IMR-90 (cell line): Measurements from ENCODE around the gene MRPL40. TPM values are rescaled to one million over a fixed set of nuclear protein-coding genes. Genes with fewer than 3 reads are reported as not detected.

Experiments
- ATAC-seq: fragments of 200-7000 bp; cut with Tn5 transposase; 2 replicates; pipeline ENCODE4 v1.9.1; 2020; ENCODE audit warnings: low read depth, mild to moderate bottlenecking, moderate library complexity
- BruUV-seq: library from RNA; stranded (reverse); fragments of 400-500 nt; replicated peaks from 2 replicates; lab custom pipeline; 2021; lab: Mats Ljungman, UMichigan
- CTCF ChIA-PET: fragments of 300-600 bp; formaldehyde crosslinking; extraction: SDS; loops from one replicate; lab custom pipeline; 2021; ENCODE audit warnings: antibody characterized with exemption; lab: Yijun Ruan, JAX
- POLR2A ChIA-PET: fragments of 300-600 bp; sonication (Branson Sonifier 250); formaldehyde crosslinking; loops from one replicate; lab custom pipeline; 2022; ENCODE audit warnings: antibody characterized with exemption; ENCODE audit not compliant: unreplicated experiment; lab: Charles Lee
- DNase-seq: peaks from one replicate; pipeline ENCODE4 v3.0.0; 2013
- H2AFZ ChIP-seq: replicated peaks from 2 replicates; pipeline ENCODE3; 2013; ENCODE audit warnings: low read length, mild to moderate bottlenecking; ENCODE audit not compliant: poor library complexity
- H2AK5ac ChIP-seq: 2 replicates; pipeline ENCODE4 v1.6.1; 2013; ENCODE audit warnings: low read depth, low read length, inconsistent platforms
- H2AK9ac ChIP-seq: replicated peaks from 2 replicates; pipeline ENCODE3; 2013; ENCODE audit warnings: mild to moderate bottlenecking, low read depth, low read length, moderate library complexity; ENCODE audit not compliant: poor library complexity
- H2BK120ac ChIP-seq: 2 replicates; pipeline ENCODE4 v1.6.1; 2013; ENCODE audit warnings: low read depth, low read length, inconsistent platforms
- H2BK15ac ChIP-seq: 3 replicates; pipeline ENCODE4 v1.6.1; 2013; ENCODE audit warnings: low read depth, low read length, inconsistent platforms
- H2BK20ac ChIP-seq: 2 replicates; pipeline ENCODE4 v1.6.1; 2013; ENCODE audit warnings: low read depth, mild to moderate bottlenecking, inconsistent platforms, low read length, moderate library complexity
- H2BK5ac ChIP-seq: 2 replicates; pipeline ENCODE4 v1.6.1; 2013; ENCODE audit warnings: mild to moderate bottlenecking, low read depth, low read length, inconsistent platforms; ENCODE audit not compliant: poor library complexity, severe bottlenecking
- H3K14ac ChIP-seq: replicated peaks from 2 replicates; pipeline ENCODE4 v1.6.1; 2013; ENCODE audit warnings: low read depth, low read length, inconsistent platforms
- H3K18ac ChIP-seq: 2 replicates; pipeline ENCODE4 v1.6.1; 2013; ENCODE audit warnings: low read depth, low read length, control low read depth
- H3K23ac ChIP-seq: 2 replicates; pipeline ENCODE4 v1.6.1; 2013; ENCODE audit warnings: low read depth, low read length, inconsistent platforms
- H3K27ac ChIP-seq: 2 replicates; pipeline ENCODE4 v1.5.1; 2013; ENCODE audit warnings: mild to moderate bottlenecking, control low read depth, low read length; ENCODE audit not compliant: insufficient read depth
- H3K27me3 ChIP-seq: 2 replicates; pipeline ENCODE4 v1.6.1; 2013; ENCODE audit warnings: low read length; ENCODE audit not compliant: control insufficient read depth, insufficient read depth
- H3K36me3 ChIP-seq: 2 replicates; pipeline ENCODE4 v1.6.1; 2013; ENCODE audit warnings: low read length, mixed read lengths; ENCODE audit not compliant: control insufficient read depth, insufficient read depth
- H3K4ac ChIP-seq: 2 replicates; pipeline ENCODE4 v1.6.1; 2013; ENCODE audit warnings: low read depth, low read length, inconsistent platforms
- H3K4me1 ChIP-seq: 2 replicates; pipeline ENCODE4 v1.6.1; 2013; ENCODE audit warnings: low read length, mixed read lengths; ENCODE audit not compliant: control insufficient read depth, insufficient read depth
- H3K4me2 ChIP-seq: 2 replicates; pipeline ENCODE4 v1.6.1; 2013; ENCODE audit warnings: low read depth, mild to moderate bottlenecking, control low read depth, low read length, moderate library complexity
- H3K4me3 ChIP-seq: 2 replicates; pipeline ENCODE4 v1.5.1; 2013; ENCODE audit warnings: low read depth, mild to moderate bottlenecking, control low read depth, low read length, moderate library complexity; ENCODE audit not compliant: insufficient read depth
- H3K56ac ChIP-seq: 2 replicates; pipeline ENCODE4 v1.6.1; 2013; ENCODE audit warnings: low read length, inconsistent platforms; ENCODE audit not compliant: insufficient read depth; ENCODE audit errors: extremely low read depth
- H3K79me1 ChIP-seq, 2 experiments: 2 replicates each; pipeline ENCODE4 v1.6.1; 2013; ENCODE audit warnings: low read length in 2 of 2, inconsistent platforms in 1 of 2, low read depth in 1 of 2
- H3K9ac ChIP-seq: 2 replicates; pipeline ENCODE4 v1.6.1; 2013; ENCODE audit warnings: low read depth, low read length, control low read depth
- H3K9me1 ChIP-seq: 2 replicates; pipeline ENCODE4 v1.6.1; 2013; ENCODE audit warnings: low read length, inconsistent platforms; ENCODE audit not compliant: insufficient read depth
- H3K9me3 ChIP-seq: 2 replicates; pipeline ENCODE4 v1.6.1; 2013; ENCODE audit warnings: low read length; ENCODE audit not compliant: control insufficient read depth, insufficient read depth
- H4K20me1 ChIP-seq: 2 replicates; pipeline ENCODE4 v1.6.1; 2013; ENCODE audit warnings: low read length, inconsistent platforms; ENCODE audit not compliant: insufficient read depth
- H4K5ac ChIP-seq: 2 replicates; pipeline ENCODE4 v1.6.1; 2013; ENCODE audit warnings: mild to moderate bottlenecking, low read depth, low read length, control low read depth
- H4K8ac ChIP-seq, 2 experiments: 2 replicates each; pipeline ENCODE4 v1.6.1; 2013; ENCODE audit warnings: low read depth in 2 of 2, low read length in 2 of 2, control low read depth in 1 of 2, inconsistent platforms in 1 of 2
- H4K91ac ChIP-seq: 2 replicates; pipeline ENCODE4 v1.6.1; 2013; ENCODE audit warnings: low read depth, low read length, inconsistent platforms; ENCODE audit not compliant: insufficient read depth
- BHLHE40 ChIP-seq: fragments of 150-350 bp; IDR thresholded peaks from 2 replicates; pipeline ENCODE4 v1.6.1; 2016; ENCODE audit warnings: mild to moderate bottlenecking, low read depth, low read length
- CHD1 ChIP-seq: IDR thresholded peaks from 2 replicates; pipeline ENCODE4 v1.6.1; 2012; ENCODE audit warnings: low read depth, low read length, improper control_type of control experiment
- POLR2A ChIP-seq: IDR thresholded peaks from 2 replicates; pipeline ENCODE4 v1.6.1; 2012; ENCODE audit warnings: mild to moderate bottlenecking, low read depth, low read length
- RAD21 ChIP-seq: IDR thresholded peaks from 2 replicates; pipeline ENCODE4 v1.6.1; 2012; ENCODE audit warnings: low read length, improper control_type of control experiment
- RCOR1 ChIP-seq: IDR thresholded peaks from 2 replicates; pipeline ENCODE4 v1.6.1; 2012; ENCODE audit warnings: mild to moderate bottlenecking, low read length, improper control_type of control experiment; ENCODE audit not compliant: insufficient replicate concordance
- SMC3 ChIP-seq: fragments of 150-350 bp; IDR thresholded peaks from 2 replicates; pipeline ENCODE4 v1.6.1; 2016; ENCODE audit warnings: low read depth, mild to moderate bottlenecking, antibody characterized with exemption, low read length, moderate library complexity
- WGBS, 2 experiments: methylation state at CpG; one replicate each; pipeline versions ENCODE4 v1.1.5 to v1.1.7; 2013; ENCODE audit warnings: missing lambda C conversion rate in 2 of 2; ENCODE audit not compliant: insufficient read length in 1 of 2; ENCODE audit errors: extremely low coverage in 2 of 2; 5-methylcytosine and 5-hydroxymethylcytosine counted together
- dilution Hi-C: fragments of 300-500 bp; cut with HindIII; formaldehyde crosslinking; loops from one replicate; pipeline ENCODE4 v1.14.3; 2018; ENCODE audit warnings: low sequenced_read_pairs; ENCODE audit not compliant: unreplicated experiment
- in situ Hi-C: fragments of 300-500 bp; cut with MboI; formaldehyde crosslinking; loops from 3 replicates; pipeline ENCODE4 v1.14.3; 2019; ENCODE audit warnings: low sequenced_read_pairs, inconsistent platforms, mixed read lengths
- intact Hi-C: fragments of 100-400 bp; cut with micrococcal nuclease; formaldehyde crosslinking; loops from 2 replicates; pipeline ENCODE4 v1.10.0; 2022
- polyA plus RNA-seq, 3 experiments: library from polyadenylated mRNA; depleted of rRNA; stranded (reverse); fragments of >200 nt; gene quantifications; 2 replicates each; pipeline ENCODE4 v1.2.3, GENCODE V29; 2012; ENCODE audit warnings: low replicate concordance in 1 of 3
- total RNA-seq: library from RNA; depleted of rRNA; stranded (reverse); fragments of >200 nt; gene quantifications from 2 replicates; pipeline ENCODE4 v1.2.3, GENCODE V29; 2012
- TF ChIP-seq, protein P1 (sequence below): fragments of 150-350 bp; IDR thresholded peaks from 2 replicates; pipeline ENCODE4 v1.6.1; 2017; ENCODE audit warnings: mild to moderate bottlenecking, antibody characterized with exemption, low read length, low read depth
- TF ChIP-seq, protein P2 (sequence below): fragments of 150-350 bp; IDR thresholded peaks from 2 replicates; pipeline ENCODE4 v1.6.1; 2016; ENCODE audit warnings: low read depth, mild to moderate bottlenecking, low read length, moderate library complexity, borderline replicate concordance
- TF ChIP-seq, protein P3 (sequence below): conservative IDR thresholded peaks from 2 replicates; pipeline ENCODE4 v1.5.1; 2012; ENCODE audit warnings: mild to moderate bottlenecking, low read depth, low read length, improper control_type of control experiment

Gene MRPL40
- total and polyA plus RNA-seq, 2 of the 4 experiments (the other 2 are of a cell fraction) = 36.7 to 37.5 TPM

DNA sequence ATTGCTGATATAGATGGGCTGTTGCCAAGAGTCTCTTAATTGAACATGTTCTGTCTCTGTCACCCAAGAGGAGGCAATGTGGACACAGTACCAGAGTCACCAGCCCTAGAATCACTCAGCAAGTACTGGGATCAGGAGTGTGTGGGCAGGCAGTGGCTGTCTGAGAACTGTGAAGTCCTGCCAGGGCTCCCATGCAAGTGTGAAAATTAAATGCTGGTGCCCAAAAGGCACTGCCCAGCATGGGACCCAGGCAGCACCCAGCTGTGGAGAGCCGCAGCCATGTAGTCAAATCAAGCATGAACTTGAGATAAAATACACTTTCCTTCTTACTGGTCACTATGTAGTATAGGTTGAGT is 20.7 kb upstream of the MRPL40 start:
- Histone ChIP-seq H3K36me3 (peaks cover 22% of the 10 kb centered on the region), H2BK120ac (no peak overlapping the region), H3K9ac (no peak overlapping the region), H3K4me1 (peaks cover 3% of the 10 kb centered on the region), H3K18ac (no peak overlapping the region), H3K27ac (no peak overlapping the region), H3K4ac (no peak overlapping the region), H2AK9ac (peak overlapping the region; percentile 51), H2BK5ac (no peak overlapping the region), H3K56ac (no peak overlapping the region), H4K20me1 (peaks cover 44% of the 10 kb centered on the region), H2BK20ac (no peak overlapping the region), H3K23ac (no peak overlapping the region), H4K8ac (no peak overlapping the region), H3K79me1 (peaks cover 37 to 80% of the 10 kb centered on the region in 2 experiments), H3K9me3 (no peaks in the 10 kb centered on the region), H2BK15ac (no peak overlapping the region), H3K14ac (no peak overlapping the region), H4K91ac (no peak overlapping the region), H3K4me2 (no peak overlapping the region), H3K9me1 (peaks cover 14% of the 10 kb centered on the region), H2AK5ac (no peak overlapping the region), H3K27me3 (no peaks in the 10 kb centered on the region), H4K5ac (no peak overlapping the region), H3K4me3 (no peak overlapping the region), H2AFZ (no peak overlapping the region)
- dilution Hi-C loops (no loop called here), intact Hi-C loops (no loop called here), in situ Hi-C loops (no loop called here)
- ChIA-PET POLR2A (no interaction called here), CTCF (no interaction called here)
- ATAC-seq (no peak), DNase-seq (no peak)
- no peak for TF ChIP-seq RAD21
- TF ChIP-seq CHD1 = no peak
- TF ChIP-seq, protein P1, sequence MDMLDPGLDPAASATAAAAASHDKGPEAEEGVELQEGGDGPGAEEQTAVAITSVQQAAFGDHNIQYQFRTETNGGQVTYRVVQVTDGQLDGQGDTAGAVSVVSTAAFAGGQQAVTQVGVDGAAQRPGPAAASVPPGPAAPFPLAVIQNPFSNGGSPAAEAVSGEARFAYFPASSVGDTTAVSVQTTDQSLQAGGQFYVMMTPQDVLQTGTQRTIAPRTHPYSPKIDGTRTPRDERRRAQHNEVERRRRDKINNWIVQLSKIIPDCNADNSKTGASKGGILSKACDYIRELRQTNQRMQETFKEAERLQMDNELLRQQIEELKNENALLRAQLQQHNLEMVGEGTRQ = no peak
- no peak for TF ChIP-seq SMC3
- TF ChIP-seq BHLHE40 = no peak
- TF ChIP-seq POLR2A = no peak
- no peak for TF ChIP-seq RCOR1
- TF ChIP-seq, protein P2, sequence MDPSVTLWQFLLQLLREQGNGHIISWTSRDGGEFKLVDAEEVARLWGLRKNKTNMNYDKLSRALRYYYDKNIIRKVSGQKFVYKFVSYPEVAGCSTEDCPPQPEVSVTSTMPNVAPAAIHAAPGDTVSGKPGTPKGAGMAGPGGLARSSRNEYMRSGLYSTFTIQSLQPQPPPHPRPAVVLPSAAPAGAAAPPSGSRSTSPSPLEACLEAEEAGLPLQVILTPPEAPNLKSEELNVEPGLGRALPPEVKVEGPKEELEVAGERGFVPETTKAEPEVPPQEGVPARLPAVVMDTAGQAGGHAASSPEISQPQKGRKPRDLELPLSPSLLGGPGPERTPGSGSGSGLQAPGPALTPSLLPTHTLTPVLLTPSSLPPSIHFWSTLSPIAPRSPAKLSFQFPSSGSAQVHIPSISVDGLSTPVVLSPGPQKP = no peak
- TF ChIP-seq, protein P3, sequence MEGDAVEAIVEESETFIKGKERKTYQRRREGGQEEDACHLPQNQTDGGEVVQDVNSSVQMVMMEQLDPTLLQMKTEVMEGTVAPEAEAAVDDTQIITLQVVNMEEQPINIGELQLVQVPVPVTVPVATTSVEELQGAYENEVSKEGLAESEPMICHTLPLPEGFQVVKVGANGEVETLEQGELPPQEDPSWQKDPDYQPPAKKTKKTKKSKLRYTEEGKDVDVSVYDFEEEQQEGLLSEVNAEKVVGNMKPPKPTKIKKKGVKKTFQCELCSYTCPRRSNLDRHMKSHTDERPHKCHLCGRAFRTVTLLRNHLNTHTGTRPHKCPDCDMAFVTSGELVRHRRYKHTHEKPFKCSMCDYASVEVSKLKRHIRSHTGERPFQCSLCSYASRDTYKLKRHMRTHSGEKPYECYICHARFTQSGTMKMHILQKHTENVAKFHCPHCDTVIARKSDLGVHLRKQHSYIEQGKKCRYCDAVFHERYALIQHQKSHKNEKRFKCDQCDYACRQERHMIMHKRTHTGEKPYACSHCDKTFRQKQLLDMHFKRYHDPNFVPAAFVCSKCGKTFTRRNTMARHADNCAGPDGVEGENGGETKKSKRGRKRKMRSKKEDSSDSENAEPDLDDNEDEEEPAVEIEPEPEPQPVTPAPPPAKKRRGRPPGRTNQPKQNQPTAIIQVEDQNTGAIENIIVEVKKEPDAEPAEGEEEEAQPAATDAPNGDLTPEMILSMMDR = no peak
- BruUV-seq = no TSS peak
- no CpG with 5 or more reads among the region's 1 CpG for WGBS, 2 experiments
